CD4-positive, alpha-beta T cell (primary cell): ENCODE data around the gene HMGB1. TPM values are rescaled to one million over a fixed set of nuclear protein-coding genes. Genes with fewer than 3 reads are reported as not detected.
A peak's percentile ranks its signal among the peaks of the same experiment; 100 is the strongest.

ENCODE experiments used
- ATAC-seq: fragments of 200-7000 bp; cut with Tn5 transposase; one replicate; pipeline ENCODE4 v1.10.0; 2022; ENCODE audit warnings: mild to moderate bottlenecking; ENCODE audit not compliant: poor library complexity
- CTCF ChIA-PET: fragments of 350-600 bp; sonication (Branson Sonifier 250); formaldehyde crosslinking; loops from one replicate; lab custom pipeline; 2021; ENCODE audit warnings: antibody characterized with exemption, inconsistent platforms; lab: Charles Lee
- POLR2A ChIA-PET: fragments of 350-600 bp; sonication (Branson Sonifier 250); formaldehyde crosslinking; loops from one replicate; lab custom pipeline; 2021; ENCODE audit warnings: antibody characterized with exemption, inconsistent platforms; lab: Charles Lee
- DNase-seq, 14 experiments: peaks; one replicate each; pipeline ENCODE4 v3.0.0-alpha.2; 2013 to 2020; ENCODE audit warnings: mixed read lengths in 2 of 14
- H3K27ac ChIP-seq, 2 donors: one replicate each; pipeline versions ENCODE4 v1.5.1 to v1.7.0; 2013; ENCODE audit warnings: low read length in 2 of 2, low read depth in 1 of 2, mild to moderate bottlenecking in 1 of 2
- H3K27me3 ChIP-seq, 2 experiments: 1 replicate in 1 of 2; 2 replicates in 1 of 2; pipeline versions ENCODE4 v1.6.1 to v1.7.0; 2013; ENCODE audit warnings: low read length in 2 of 2, control low read depth in 1 of 2, mild to moderate bottlenecking in 1 of 2, moderate library complexity in 1 of 2; ENCODE audit not compliant: insufficient read depth in 2 of 2, control insufficient read depth in 1 of 2
- H3K36me3 ChIP-seq: one replicate; pipeline ENCODE4 v1.6.1; 2013; ENCODE audit warnings: low read length, control low read depth; ENCODE audit not compliant: insufficient read depth
- H3K4me1 ChIP-seq: one replicate; pipeline ENCODE4 v1.6.1; 2013; ENCODE audit warnings: low read length, control low read depth; ENCODE audit not compliant: insufficient read depth
- H3K4me3 ChIP-seq: one replicate; pipeline ENCODE4 v1.5.1; 2013; ENCODE audit warnings: mild to moderate bottlenecking, low read length, moderate library complexity
- H3K9me3 ChIP-seq, 2 experiments: 1 replicate in 1 of 2; 2 replicates in 1 of 2; pipeline versions ENCODE4 v1.6.1 to v1.7.0; 2013; ENCODE audit warnings: low read length in 2 of 2, mild to moderate bottlenecking in 2 of 2, control low read depth in 1 of 2, moderate library complexity in 1 of 2; ENCODE audit not compliant: control insufficient read depth in 1 of 2, insufficient read depth in 1 of 2
- H3K27ac Mint-ChIP-seq: one replicate; pipeline ENCODE4 v1.8.0; 2020; ENCODE audit warnings: mixed read lengths
- H3K27me3 Mint-ChIP-seq: one replicate; pipeline ENCODE4 v1.8.0; 2021; ENCODE audit warnings: mixed read lengths
- H3K36me3 Mint-ChIP-seq: one replicate; pipeline ENCODE4 v1.8.0; 2021; ENCODE audit warnings: low read depth, mixed read lengths
- H3K4me1 Mint-ChIP-seq: one replicate; pipeline ENCODE4 v1.8.0; 2021; ENCODE audit warnings: low read depth, mixed read lengths
- H3K4me3 Mint-ChIP-seq: one replicate; pipeline ENCODE4 v1.8.0; 2020; ENCODE audit warnings: mild to moderate bottlenecking, mixed read lengths
- H3K9me3 Mint-ChIP-seq: one replicate; pipeline ENCODE4 v1.8.0; 2020; ENCODE audit warnings: mixed read lengths
- CTCF ChIP-seq: fragments of 200-600 bp; IDR thresholded peaks from one replicate; pipeline ENCODE4 v1.8.0; 2022; ENCODE audit warnings: antibody characterized with exemption, mild to moderate bottlenecking
- intact Hi-C, 2 experiments: fragments of 100-400 bp; cut with DNase I in 1 of 2; cut with micrococcal nuclease in 1 of 2; formaldehyde crosslinking; loops; one replicate each; pipeline versions ENCODE4 v1.15.1 to v1.9.0; 2023 to 2025; cut with DNase I, micrococcal nuclease
- total RNA-seq, 174 experiments: library from RNA in 2 of 174; stranded (reverse) in 2 of 174; gene quantifications; one replicate each; pipeline ENCODE4 v1.2.3 and lab custom pipeline; 2021 to 2026

The HMGB1 gene
- total RNA-seq, 2 experiments from 2014 or later: 448 to 465 TPM

GRCh38 chr13:30413842-30414241 is 51.9 kb downstream of the HMGB1 start:
- H3K4me1 Mint-ChIP-seq: peaks cover 44% of the 10 kb centered on the region
- Histone ChIP-seq H3K4me1 (peaks cover 7% of the 10 kb centered on the region), H3K4me3 (no peak overlapping the region), H3K36me3 (no peaks in the 10 kb centered on the region), H3K9me3 (no peaks in the 10 kb centered on the region), H3K27ac (no peak overlapping the region), H3K27me3 (no peaks in the 10 kb centered on the region)
- POLR2A ChIA-PET: no interaction called here
- H3K27ac Mint-ChIP-seq: no peak overlapping the region
- ATAC-seq (no peak), DNase-seq (no peak)
- H3K9me3 Mint-ChIP-seq: no peaks in the 10 kb centered on the region
- H3K36me3 Mint-ChIP-seq: no peaks in the 10 kb centered on the region
- no peaks in the 10 kb centered on the region for H3K27me3 Mint-ChIP-seq
- intact Hi-C loops: no loop called here
- H3K4me3 Mint-ChIP-seq: no peak overlapping the region
- CTCF ChIA-PET: interaction anchor here (0.9 kb wide), 1 partner anchor 31 kb away, joined by 3 read pairs; no protein-coding TSS in a partner anchor
- TF ChIP-seq CTCF: no peak

- H3K36me3 Mint-ChIP-seq: no peaks in the 10 kb centered on the region
- H3K4me3 Mint-ChIP-seq: no peak overlapping the region
- H3K9me3 Mint-ChIP-seq: no peaks in the 10 kb centered on the region
- intact Hi-C loops: no loop called here
- peaks cover 20% of the 10 kb centered on the region for H3K4me1 ChIP-seq
- H3K4me1 Mint-ChIP-seq: peaks cover 49% of the 10 kb centered on the region
- no peak for TF ChIP-seq CTCF
- DNase-seq (no peak), ATAC-seq (no peak)
- no peaks in the 10 kb centered on the region for H3K27me3 Mint-ChIP-seq
- POLR2A ChIA-PET: interaction anchor here (0.8 to 1.7 kb wide), 2 partner anchors 10 to 18 kb away, joined by 4 read pairs; partner anchors contain the start of gene UBE2L5
- CTCF ChIA-PET: interaction anchor here (1.2 kb wide), 1 partner anchor 297 kb away, joined by 3 read pairs; no protein-coding TSS in a partner anchor
- H3K27ac Mint-ChIP-seq: no peak overlapping the region
- no peak overlapping the region for H3K4me3 ChIP-seq
- no peaks in the 10 kb centered on the region for H3K9me3 ChIP-seq
- H3K36me3 ChIP-seq: no peaks in the 10 kb centered on the region
- H3K27me3 ChIP-seq: no peaks in the 10 kb centered on the region
- no peak overlapping the region for H3K27ac ChIP-seq
These were observed 53.4 kb downstream of the HMGB1 start for GRCh38 chr13:30412346-30412745.

- Mint-ChIP-seq H3K4me1 (peaks cover 47% of the 10 kb centered on the region), H3K36me3 (no peaks in the 10 kb centered on the region), H3K27me3 (no peaks in the 10 kb centered on the region), H3K9me3 (no peaks in the 10 kb centered on the region), H3K4me3 (no peak overlapping the region), H3K27ac (peak overlapping the region; percentile 78)
- POLR2A ChIA-PET: interaction anchor here (1.7 kb wide), 1 partner anchor 12 kb away, joined by 4 read pairs; the partner anchor contains the start of gene UBE2L5
- Histone ChIP-seq H3K27ac (no peak overlapping the region), H3K9me3 (no peaks in the 10 kb centered on the region), H3K27me3 (no peaks in the 10 kb centered on the region), H3K4me3 (no peak overlapping the region), H3K4me1 (peaks cover 20% of the 10 kb centered on the region), H3K36me3 (no peaks in the 10 kb centered on the region)
- CTCF ChIA-PET: no interaction called here
- DNase-seq (no peak), ATAC-seq (no peak)
- TF ChIP-seq CTCF: no peak
- intact Hi-C loops: no loop called here
These were observed 55.0 kb downstream of the HMGB1 start for GRCh38 chr13:30410705-30411125.
